ENCODE measurements around the gene CRYBG3.

DNA sequence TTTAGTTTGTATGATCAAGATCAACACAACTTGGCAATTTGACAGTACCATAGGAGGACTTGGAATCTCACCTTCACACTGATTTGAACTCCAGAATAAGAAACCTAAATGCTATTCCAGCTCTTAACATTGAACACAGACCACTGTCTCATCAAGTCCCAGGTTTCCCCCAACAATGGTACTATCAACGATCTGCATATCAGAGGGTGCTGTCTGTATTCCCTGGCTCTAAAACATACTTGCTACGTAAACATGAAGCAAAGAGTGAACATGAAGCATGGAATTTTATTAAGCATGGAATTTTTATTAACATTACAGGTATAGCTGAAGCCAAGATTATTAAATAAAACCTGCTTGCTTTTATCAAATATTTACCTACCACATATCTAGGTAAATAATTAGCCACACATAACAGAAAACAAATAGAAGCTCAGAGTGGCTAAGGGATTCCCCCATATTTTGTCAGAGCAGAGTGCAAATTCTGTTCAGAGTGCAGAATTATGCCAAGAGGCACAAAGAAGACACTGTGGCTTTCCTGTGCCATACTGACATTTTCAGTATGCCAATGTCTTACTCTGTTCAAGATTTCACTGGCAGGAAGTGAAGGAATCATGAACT is 172.6 kb downstream of the CRYBG3 start:
- no peak for TF ChIP-seq TEAD4 (IDR thresholded peaks at IDR 0.05)
- TF ChIP-seq, protein P1, sequence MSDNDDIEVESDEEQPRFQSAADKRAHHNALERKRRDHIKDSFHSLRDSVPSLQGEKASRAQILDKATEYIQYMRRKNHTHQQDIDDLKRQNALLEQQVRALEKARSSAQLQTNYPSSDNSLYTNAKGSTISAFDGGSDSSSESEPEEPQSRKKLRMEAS (IDR thresholded peaks at IDR 0.05): no peak
